CD14-positive monocyte (primary cell): ENCODE results near the gene PSMD5. TPM values are rescaled to one million over a fixed set of nuclear protein-coding genes. Genes with fewer than 3 reads are reported as not detected.

ENCODE experiments used
- DNase-seq, 3 donors: peaks; one replicate each; pipeline ENCODE4 v3.0.0-alpha.2; 2011 to 2022
- H2AFZ ChIP-seq: 2 replicates; pipeline ENCODE4 v1.6.0; 2012; ENCODE audit warnings: mild to moderate bottlenecking, low read depth, low read length, inconsistent platforms; ENCODE audit not compliant: insufficient read depth, poor library complexity, severe bottlenecking
- H3K27ac ChIP-seq, 2 donors: 1 replicate in 1 of 2; 2 replicates in 1 of 2; pipeline ENCODE4 v1.5.1; 2012 to 2013; ENCODE audit warnings: low read length in 2 of 2, control low read depth in 1 of 2, inconsistent platforms in 1 of 2, low read depth in 1 of 2, mild to moderate bottlenecking in 1 of 2
- H3K27me3 ChIP-seq, 2 donors: one replicate each; pipeline versions ENCODE4 v1.6.0 to v1.6.1; 2011 to 2013; ENCODE audit warnings: low read length in 2 of 2; ENCODE audit not compliant: control insufficient read depth in 2 of 2, insufficient read depth in 2 of 2
- H3K36me3 ChIP-seq, 2 donors: replicated peaks in 1 of 2; 1 replicate in 1 of 2; 2 replicates in 1 of 2; pipeline versions ENCODE4 v1.5.1 to v1.6.1; 2012 to 2013; ENCODE audit warnings: low read length in 2 of 2, control low read depth in 1 of 2, inconsistent platforms in 1 of 2, mild to moderate bottlenecking in 1 of 2; ENCODE audit not compliant: insufficient read depth in 2 of 2, control insufficient read depth in 1 of 2
- H3K4me1 ChIP-seq, 2 donors: 1 replicate in 1 of 2; 2 replicates in 1 of 2; pipeline versions ENCODE4 v1.5.1 to v1.6.1; 2012 to 2013; ENCODE audit warnings: low read length in 2 of 2, control low read depth in 1 of 2, inconsistent platforms in 1 of 2, mild to moderate bottlenecking in 1 of 2, moderate library complexity in 1 of 2; ENCODE audit not compliant: insufficient read depth in 2 of 2, control insufficient read depth in 1 of 2
- H3K4me2 ChIP-seq: replicated peaks from 2 replicates; pipeline ENCODE3; 2012; ENCODE audit warnings: low read length, moderate library complexity, mild to moderate bottlenecking; ENCODE audit not compliant: poor library complexity, severe bottlenecking; ENCODE audit errors: extremely low read depth
- H3K4me3 ChIP-seq, 3 experiments: fragments of 200-600 bp in 1 of 3; sonication (generic) in 1 of 3; replicated peaks in 1 of 3; 1 replicate in 2 of 3; 2 replicates in 1 of 3; pipeline ENCODE4 v1.5.1; 2011 to 2013; ENCODE audit warnings: low read length in 3 of 3, mild to moderate bottlenecking in 3 of 3, control low read depth in 2 of 3, low read depth in 2 of 3, inconsistent platforms in 1 of 3, moderate library complexity in 1 of 3
- H3K79me2 ChIP-seq: 2 replicates; pipeline ENCODE4 v1.6.0; 2012; ENCODE audit warnings: mild to moderate bottlenecking, control low read depth, inconsistent platforms, low read length, moderate library complexity; ENCODE audit not compliant: insufficient read depth
- H3K9ac ChIP-seq: 2 replicates; pipeline ENCODE4 v1.6.0; 2017; ENCODE audit warnings: low read length, mild to moderate bottlenecking; ENCODE audit not compliant: insufficient read depth, poor library complexity, severe bottlenecking
- H3K9me3 ChIP-seq, 2 donors: replicated peaks in 1 of 2; 1 replicate in 1 of 2; 2 replicates in 1 of 2; pipeline versions ENCODE4 v1.5.1 to v1.6.1; 2012 to 2013; ENCODE audit warnings: low read length in 2 of 2, control low read depth in 1 of 2; ENCODE audit not compliant: control insufficient read depth in 1 of 2, insufficient read depth in 1 of 2
- H4K20me1 ChIP-seq: 2 replicates; pipeline ENCODE4 v1.6.0; 2012; ENCODE audit warnings: mild to moderate bottlenecking, low read length, control low read depth, moderate library complexity; ENCODE audit not compliant: insufficient read depth
- H3K27ac Mint-ChIP-seq, 7 donors: one replicate each; pipeline ENCODE4 v1.8.0; 2020; ENCODE audit warnings: mild to moderate bottlenecking in 7 of 7, mixed read lengths in 7 of 7, moderate library complexity in 6 of 7, inconsistent platforms in 2 of 7
- H3K27me3 Mint-ChIP-seq, 3 donors: one replicate each; pipeline ENCODE4 v1.8.0; 2021 to 2022; ENCODE audit warnings: low read depth in 3 of 3, mild to moderate bottlenecking in 3 of 3, mixed read lengths in 3 of 3, moderate library complexity in 3 of 3, inconsistent platforms in 1 of 3
- H3K36me3 Mint-ChIP-seq, 2 donors: one replicate each; pipeline ENCODE4 v1.8.0; 2020; ENCODE audit warnings: mixed read lengths in 2 of 2, inconsistent platforms in 1 of 2, mild to moderate bottlenecking in 1 of 2
- H3K4me1 Mint-ChIP-seq: one replicate; pipeline ENCODE4 v1.8.0; 2020; ENCODE audit warnings: mild to moderate bottlenecking, mixed read lengths
- H3K4me3 Mint-ChIP-seq, 2 donors: one replicate each; pipeline ENCODE4 v1.8.0; 2020; ENCODE audit warnings: mild to moderate bottlenecking in 2 of 2, mixed read lengths in 2 of 2, moderate library complexity in 1 of 2
- H3K9me3 Mint-ChIP-seq, 7 donors: one replicate each; pipeline ENCODE4 v1.8.0; 2020 to 2022; ENCODE audit warnings: mixed read lengths in 7 of 7, mild to moderate bottlenecking in 6 of 7, moderate library complexity in 6 of 7, inconsistent platforms in 2 of 7
- WGBS: methylation state at CpG from one replicate; pipeline ENCODE4 v1.1.5; 2013; ENCODE audit warnings: missing lambda C conversion rate; ENCODE audit not compliant: insufficient coverage; 5-methylcytosine and 5-hydroxymethylcytosine counted together
- intact Hi-C, 2 donors: fragments of 100-400 bp; cut with micrococcal nuclease; formaldehyde crosslinking; loops; one replicate each; pipeline versions ENCODE4 v1.15.0 to v1.15.1; 2023
- polyA plus RNA-seq, 3 donors: library from polyadenylated mRNA; depleted of rRNA in 1 of 3; unstranded in 2 of 3; stranded (reverse) in 1 of 3; fragments of 300-500 nt in 2 of 3; fragments of >200 nt in 1 of 3; fragmentation: Illumina TruSeq in 2 of 3; gene quantifications; 1 replicate in 2 of 3; 2 replicates in 1 of 3; pipeline ENCODE4 v1.2.3, GENCODE V29; 2012 to 2021
- TF ChIP-seq, protein P1 (sequence below): fragments of 200-600 bp; IDR thresholded peaks from one replicate; pipeline ENCODE4 v1.8.0; 2022; ENCODE audit warnings: antibody characterized with exemption, mild to moderate bottlenecking

Gene PSMD5
- polyA plus RNA-seq, 3 donors, result 10.0 to 20.9 (median 10.7) TPM

DNA sequence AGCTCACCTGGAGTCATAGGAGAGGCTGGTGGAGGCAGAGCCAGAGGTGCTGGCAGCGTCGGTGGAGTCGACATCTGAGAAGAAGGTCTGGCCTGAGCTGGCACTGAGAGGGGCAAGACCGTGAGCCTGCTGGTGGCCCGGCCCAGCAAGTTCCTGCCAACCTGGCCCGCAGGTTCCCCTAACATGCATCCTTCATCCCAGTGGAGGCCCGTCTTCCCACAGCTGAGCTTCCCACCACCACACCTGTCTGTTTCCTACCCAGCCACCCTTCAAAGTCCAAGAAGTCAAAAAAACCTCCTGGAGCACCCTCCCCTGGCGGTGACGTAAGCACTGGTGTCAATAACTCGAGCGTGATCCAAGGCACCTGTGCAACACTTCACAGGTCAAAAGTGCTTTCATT, 17.4 kb upstream of the PSMD5 start:
- no peak for DNase-seq
- H3K4me1 ChIP-seq, result no peaks in the 10 kb centered on the region
- H3K27me3 Mint-ChIP-seq, result peaks cover 0 to 3% (median 0%) of the 10 kb centered on the region in 3 donors
- H4K20me1 ChIP-seq, result no peaks in the 10 kb centered on the region
- peak overlapping the region in 1 of 2 donors; percentile 20 for H3K27ac ChIP-seq
- H3K4me2 ChIP-seq, result no peak overlapping the region
- peak overlapping the region in 1 of 2 donors; percentile 24 for H3K4me3 Mint-ChIP-seq
- WGBS, result 99% methylated on average over 11 of the region's 11 CpGs
- no peaks in the 10 kb centered on the region for H3K4me1 Mint-ChIP-seq
- TF ChIP-seq, protein P1, sequence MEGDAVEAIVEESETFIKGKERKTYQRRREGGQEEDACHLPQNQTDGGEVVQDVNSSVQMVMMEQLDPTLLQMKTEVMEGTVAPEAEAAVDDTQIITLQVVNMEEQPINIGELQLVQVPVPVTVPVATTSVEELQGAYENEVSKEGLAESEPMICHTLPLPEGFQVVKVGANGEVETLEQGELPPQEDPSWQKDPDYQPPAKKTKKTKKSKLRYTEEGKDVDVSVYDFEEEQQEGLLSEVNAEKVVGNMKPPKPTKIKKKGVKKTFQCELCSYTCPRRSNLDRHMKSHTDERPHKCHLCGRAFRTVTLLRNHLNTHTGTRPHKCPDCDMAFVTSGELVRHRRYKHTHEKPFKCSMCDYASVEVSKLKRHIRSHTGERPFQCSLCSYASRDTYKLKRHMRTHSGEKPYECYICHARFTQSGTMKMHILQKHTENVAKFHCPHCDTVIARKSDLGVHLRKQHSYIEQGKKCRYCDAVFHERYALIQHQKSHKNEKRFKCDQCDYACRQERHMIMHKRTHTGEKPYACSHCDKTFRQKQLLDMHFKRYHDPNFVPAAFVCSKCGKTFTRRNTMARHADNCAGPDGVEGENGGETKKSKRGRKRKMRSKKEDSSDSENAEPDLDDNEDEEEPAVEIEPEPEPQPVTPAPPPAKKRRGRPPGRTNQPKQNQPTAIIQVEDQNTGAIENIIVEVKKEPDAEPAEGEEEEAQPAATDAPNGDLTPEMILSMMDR, result no peak
- H3K4me3 ChIP-seq, result no peak overlapping the region
- peaks cover 74 to 96% of the 10 kb centered on the region in 2 donors for H3K36me3 ChIP-seq
- H3K27ac Mint-ChIP-seq, result peak overlapping the region in 2 of 7 donors; percentile 21 to 87
- intact Hi-C loops, result no loop called here
- peaks cover 14% of the 10 kb centered on the region for H3K79me2 ChIP-seq
- H3K9me3 Mint-ChIP-seq, result no peaks in the 10 kb centered on the region
- no peaks in the 10 kb centered on the region for H3K27me3 ChIP-seq
- no peaks in the 10 kb centered on the region for H3K9me3 ChIP-seq
- H3K9ac ChIP-seq, result no peak overlapping the region
- no peak overlapping the region for H2AFZ ChIP-seq
- H3K36me3 Mint-ChIP-seq, result peaks cover 84 to 91% of the 10 kb centered on the region in 2 donors

DNA sequence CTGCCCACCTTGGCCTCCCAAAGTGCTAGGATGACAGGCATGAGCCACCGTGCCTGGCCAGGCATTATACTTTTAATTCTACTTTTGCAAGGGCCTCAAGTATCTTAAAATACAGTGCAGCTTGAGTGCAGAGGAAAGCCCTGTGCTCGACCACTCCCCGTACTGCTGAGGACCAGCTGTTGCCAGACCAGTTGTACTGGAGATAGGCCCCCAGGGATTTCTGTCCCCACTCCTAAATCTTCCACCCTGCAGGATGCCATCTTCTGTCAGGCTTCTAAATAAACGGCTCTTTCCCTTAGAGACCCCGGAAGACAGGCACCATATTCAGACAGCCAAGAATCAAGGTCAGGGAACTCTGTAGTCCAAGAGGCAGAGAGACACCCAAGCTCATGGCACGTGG, 16.6 kb upstream of the PSMD5 start:
- Histone ChIP-seq H3K9me3 (no peaks in the 10 kb centered on the region), H3K36me3 (peaks cover 77 to 100% of the 10 kb centered on the region in 2 donors), H3K27ac (no peak overlapping the region), H3K27me3 (no peaks in the 10 kb centered on the region), H3K4me2 (no peak overlapping the region), H4K20me1 (no peaks in the 10 kb centered on the region), H3K4me1 (no peaks in the 10 kb centered on the region), H3K79me2 (peaks cover 14% of the 10 kb centered on the region), H3K4me3 (no peak overlapping the region), H2AFZ (no peak overlapping the region), H3K9ac (no peak overlapping the region)
- WGBS, result 97% methylated on average over 6 of the region's 6 CpGs
- H3K4me1 Mint-ChIP-seq, result no peaks in the 10 kb centered on the region
- no peaks in the 10 kb centered on the region for H3K9me3 Mint-ChIP-seq
- H3K27me3 Mint-ChIP-seq, result peaks cover 0 to 3% (median 0%) of the 10 kb centered on the region in 3 donors
- peak overlapping the region in 2 of 7 donors; percentile 27 to 65 for H3K27ac Mint-ChIP-seq
- no peak for DNase-seq
- intact Hi-C loops, result no loop called here
- no peak overlapping the region for H3K4me3 Mint-ChIP-seq
- H3K36me3 Mint-ChIP-seq, result peaks cover 88 to 94% of the 10 kb centered on the region in 2 donors
- TF ChIP-seq, protein P1, result no peak
